Measurements from ENCODE around the gene GAL3ST1.
A peak's percentile ranks its signal among the peaks of the same experiment; 100 is the strongest.
"Not testable (repeated sequence)": the region's sequence is repeated elsewhere in the genome, so short reads cannot be mapped to it uniquely, and the experiment has no call there.

GAL3ST1 gene

GRCh38 chr22:30559889-30560288, 14.6 kb downstream of the GAL3ST1 start:
- Histone ChIP-seq H3K9me3 (no peaks in the 10 kb centered on the region), H3K4me1 (peaks cover 3% of the 10 kb centered on the region), H3K27me3 (no peaks in the 10 kb centered on the region), H3K36me3 (no peaks in the 10 kb centered on the region), H3K4me3 (ENCODE audit: low read depth, low read length) (no peak overlapping the region)
- TF ChIP-seq CTCF (IDR thresholded peaks at IDR 0.05; ENCODE audit: low read depth, low read length), result no peak
- no peak for DNase-seq

- no peak overlapping the region for H3K4me3 ChIP-seq (ENCODE audit: low read depth, low read length)
- no peak for DNase-seq
Measured at GRCh38 chr22:30557243-30557642, 17.2 kb downstream of the GAL3ST1 start.

GRCh38 chr22:30556388-30556787, 18.1 kb downstream of the GAL3ST1 start:
- Histone ChIP-seq H3K9me3 (no peaks in the 10 kb centered on the region), H3K36me3 (no peaks in the 10 kb centered on the region), H3K4me3 (ENCODE audit: low read depth, low read length) (no peak overlapping the region), H3K27me3 (no peaks in the 10 kb centered on the region), H3K4me1 (no peaks in the 10 kb centered on the region)
- 0 out of 2 replicates have a peak, but pooled peaks have one; percentile 15 for TF ChIP-seq CTCF (IDR thresholded peaks at IDR 0.05; ENCODE audit: low read depth, low read length)
- DNase-seq, result no peak

More at GRCh38 chr22:30557243-30557642, 17.2 kb downstream of the GAL3ST1 start:
- no peaks in the 10 kb centered on the region for H3K27me3 ChIP-seq
- TF ChIP-seq CTCF (IDR thresholded peaks at IDR 0.05; ENCODE audit: low read depth, low read length), result 0 out of 2 replicates have a peak, but pooled peaks have one; percentile 5
- H3K4me1 ChIP-seq, result no peaks in the 10 kb centered on the region
- H3K36me3 ChIP-seq, result no peaks in the 10 kb centered on the region
- H3K9me3 ChIP-seq, result no peaks in the 10 kb centered on the region

GRCh38 chr22:30555282-30556210, 18.9 kb downstream of the GAL3ST1 start:
- no peak overlapping the region for H3K4me3 ChIP-seq (ENCODE audit: low read depth, low read length)
- TF ChIP-seq CTCF (IDR thresholded peaks at IDR 0.05; ENCODE audit: low read depth, low read length), result peak; percentile 9; the same call in 1 of the 2 replicates
- H3K27me3 ChIP-seq, result no peaks in the 10 kb centered on the region
- no peaks in the 10 kb centered on the region for H3K9me3 ChIP-seq
- no peak for DNase-seq
- H3K36me3 ChIP-seq, result no peaks in the 10 kb centered on the region
- no peaks in the 10 kb centered on the region for H3K4me1 ChIP-seq

- H3K4me1 ChIP-seq, result no peaks in the 10 kb centered on the region
- TF ChIP-seq CTCF (IDR thresholded peaks at IDR 0.05; ENCODE audit: low read depth, low read length), result no peak
- H3K4me3 ChIP-seq (ENCODE audit: low read depth, low read length), result no peak overlapping the region
- H3K27me3 ChIP-seq, result no peaks in the 10 kb centered on the region
- no peaks in the 10 kb centered on the region for H3K9me3 ChIP-seq
- H3K36me3 ChIP-seq, result no peaks in the 10 kb centered on the region
- DNase-seq, result no peak
Measured at GRCh38 chr22:30553971-30554370, 20.5 kb downstream of the GAL3ST1 start.

- no peaks in the 10 kb centered on the region for H3K27me3 ChIP-seq
- no peak for TF ChIP-seq CTCF (IDR thresholded peaks at IDR 0.05; ENCODE audit: low read depth, low read length)
- DNase-seq, result no peak
- no peaks in the 10 kb centered on the region for H3K36me3 ChIP-seq
- H3K9me3 ChIP-seq, result no peaks in the 10 kb centered on the region
- no peak overlapping the region for H3K4me3 ChIP-seq (ENCODE audit: low read depth, low read length)
- H3K4me1 ChIP-seq, result no peaks in the 10 kb centered on the region
Measured at GRCh38 chr22:30552719-30553118, 21.7 kb downstream of the GAL3ST1 start.

GRCh38 chr22:30551813-30552212, 22.7 kb downstream of the GAL3ST1 start:
- not testable (repeated sequence) for H3K4me1 ChIP-seq; H3K4me3 ChIP-seq (ENCODE audit: low read depth, low read length)

More at GRCh38 chr22:30551813-30552212, 22.7 kb downstream of the GAL3ST1 start:
- DNase-seq, H3K27me3 ChIP-seq, H3K9me3 ChIP-seq, H3K36me3 ChIP-seq: not testable (repeated sequence)
